ENCODE measurements around the gene ZSCAN29. TPM values are rescaled to one million over a fixed set of nuclear protein-coding genes. Genes with fewer than 3 reads are reported as not detected.

The ZSCAN29 gene
- total and polyA plus RNA-seq, 12 donors = 5.2 to 26.7 (median 17.5) TPM

DNA sequence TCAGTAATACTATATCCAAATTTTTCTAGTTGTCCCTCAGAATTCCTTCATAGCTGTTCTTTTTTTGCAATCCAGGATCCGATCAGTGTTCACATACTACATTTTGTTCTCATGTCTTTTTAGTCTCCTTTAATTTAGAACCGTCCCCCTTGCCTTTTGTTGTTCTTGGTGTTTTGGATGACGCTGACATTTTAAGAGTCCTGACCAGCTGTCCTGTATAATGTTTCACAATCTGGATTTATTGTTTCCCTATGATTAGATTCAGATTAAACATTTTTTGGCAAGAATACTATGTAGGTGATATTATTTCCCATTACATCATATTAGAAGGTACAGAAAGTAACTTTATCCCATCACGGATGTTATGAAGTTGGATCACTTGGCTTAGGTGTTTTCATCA, 11.5 kb upstream of the ZSCAN29 start:
- H3K9me3 ChIP-seq (replicated peaks in 1 of 3) = no peaks in the 10 kb centered on the region
- no peak for DNase-seq
- H3K27ac ChIP-seq = no peak overlapping the region
- H3K27me3 ChIP-seq = no peaks in the 10 kb centered on the region
- H3K4me3 ChIP-seq = no peak overlapping the region
- H3K4me1 ChIP-seq (replicated peaks in 1 of 2) = no peaks in the 10 kb centered on the region
- TF ChIP-seq CTCF (IDR thresholded peaks at IDR 0.05) = no peak
- TF ChIP-seq POLR2A (IDR thresholded peaks at IDR 0.05) = no peak
- intact Hi-C loops (cut with DNase I) = no loop called here
- 93 to 98% (median 95%) methylated on average over 4 of the region's 4 CpGs for WGBS, 4 donors
- peaks cover 0 to 52% of the 10 kb centered on the region in 2 donors for H3K36me3 ChIP-seq (replicated peaks in 1 of 2)

DNA sequence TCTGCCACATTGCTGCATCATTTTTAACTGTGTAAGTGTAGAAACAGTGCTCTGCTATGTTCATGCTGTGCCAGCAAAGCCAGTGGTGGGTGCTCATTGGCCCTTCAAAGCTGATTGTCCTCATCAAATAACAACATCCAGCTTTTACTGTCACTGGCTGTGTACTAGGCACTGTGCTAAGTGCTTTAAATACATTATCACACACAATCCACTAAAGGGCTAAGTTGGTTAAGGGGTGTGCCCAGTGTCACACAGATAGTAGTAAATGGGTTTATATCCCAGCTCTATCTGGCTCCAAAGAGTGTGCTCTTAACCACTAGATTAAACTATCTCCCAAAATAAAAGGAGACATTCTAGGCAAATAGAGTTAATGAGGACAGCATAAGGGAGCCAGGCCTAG, 7.8 kb upstream of the ZSCAN29 start:
- Histone ChIP-seq H3K27me3 (no peaks in the 10 kb centered on the region), H3K36me3 (replicated peaks in 1 of 2) (peaks cover 0 to 18% of the 10 kb centered on the region in 2 donors), H3K9me3 (replicated peaks in 1 of 3) (no peaks in the 10 kb centered on the region), H3K4me3 (no peak overlapping the region), H3K27ac (no peak overlapping the region), H3K4me1 (replicated peaks in 1 of 2) (no peaks in the 10 kb centered on the region)
- TF ChIP-seq POLR2A (IDR thresholded peaks at IDR 0.05) (no peak), CTCF (IDR thresholded peaks at IDR 0.05) (no peak)
- intact Hi-C loops (cut with DNase I) = no loop called here
- no peak for DNase-seq

DNA sequence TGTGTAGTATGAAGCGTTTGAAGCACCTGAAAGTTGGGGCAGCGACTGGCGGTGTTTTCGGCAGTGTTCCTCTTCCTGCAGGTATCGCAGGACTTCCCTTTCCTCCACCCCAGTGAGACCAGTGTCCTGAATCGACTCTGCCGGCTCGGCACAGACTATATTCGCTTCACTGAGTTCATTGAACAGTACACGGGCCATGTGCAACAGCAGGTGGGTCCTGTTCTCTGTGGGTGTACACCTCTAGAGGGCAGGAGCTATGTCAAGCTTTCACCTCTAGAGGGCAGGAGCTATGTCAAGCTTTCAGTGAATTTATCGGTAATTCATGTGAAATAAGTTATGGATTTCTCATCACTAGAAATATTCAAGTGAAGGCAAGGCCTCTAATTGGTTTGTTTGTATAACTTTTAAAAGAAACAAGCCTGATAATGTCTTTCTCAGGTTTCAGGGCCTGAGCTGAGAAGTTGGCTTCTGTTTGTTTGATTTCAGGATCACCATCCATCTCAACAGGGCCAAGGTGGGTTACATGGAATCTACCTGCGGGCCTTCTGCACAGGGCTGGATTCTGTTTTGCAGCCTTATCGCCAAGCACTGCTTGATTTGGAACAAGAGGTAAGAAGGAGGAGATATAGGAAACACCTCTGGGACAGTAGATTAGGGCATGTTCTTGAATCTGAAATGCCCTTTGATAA, 5.3 kb upstream of the ZSCAN29 start:
- WGBS, 4 donors = 83 to 87% (median 86%) methylated on average over 13 of the region's 13 CpGs
- Histone ChIP-seq H3K36me3 (replicated peaks in 1 of 2) (peaks cover 0 to 7% of the 10 kb centered on the region in 2 donors), H3K4me3 (no peak overlapping the region), H3K27ac (no peak overlapping the region), H3K27me3 (no peaks in the 10 kb centered on the region), H3K4me1 (replicated peaks in 1 of 2) (peaks cover 4 to 7% of the 10 kb centered on the region in 2 donors), H3K9me3 (replicated peaks in 1 of 3) (no peaks in the 10 kb centered on the region)
- intact Hi-C loops (cut with DNase I) = no loop called here
- peak in 3 of 7 donors; percentile 7 to 59 (median 9) for DNase-seq
- TF ChIP-seq CTCF (IDR thresholded peaks at IDR 0.05) (peak; percentile 21 to 61 (median 42)), POLR2A (IDR thresholded peaks at IDR 0.05) (no peak)

DNA sequence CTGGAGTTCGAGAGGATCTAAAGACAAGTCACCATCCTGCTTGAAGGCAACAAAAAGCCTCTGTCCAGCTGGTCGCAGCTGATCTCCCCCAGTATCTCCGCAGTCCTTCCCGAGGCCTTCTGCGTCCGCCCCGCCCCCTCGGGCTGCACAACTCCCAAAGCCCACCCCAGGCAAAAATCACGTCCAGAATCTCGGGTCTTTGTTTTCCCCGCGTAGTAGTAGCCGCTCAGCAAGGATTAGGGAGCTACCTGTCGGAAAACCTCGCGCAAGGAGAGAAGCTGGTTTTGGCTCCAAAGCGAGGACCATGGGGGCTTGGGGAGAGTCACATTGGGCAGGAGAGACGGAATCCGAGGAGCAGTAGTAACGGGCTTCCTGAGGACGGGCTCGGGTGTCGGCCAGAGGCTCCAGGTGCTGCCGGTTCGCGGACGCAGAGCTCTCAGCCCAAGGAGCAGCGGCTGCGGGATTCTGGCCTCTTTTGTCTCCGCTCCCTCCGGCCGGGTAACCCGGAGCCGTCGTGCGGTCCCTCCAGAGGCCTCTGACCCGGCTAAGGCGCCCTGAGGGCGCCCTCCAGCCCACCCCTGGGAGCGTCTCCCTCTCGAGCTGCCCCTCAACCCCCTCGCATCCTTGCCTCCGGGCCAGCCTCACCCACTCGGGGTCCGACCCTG, 401 bp downstream of the ZSCAN29 start:
- H3K4me3 ChIP-seq = peak overlapping the region; percentile 26 to 97 (median 70)
- peaks cover 0 to 12% of the 10 kb centered on the region in 2 donors for H3K36me3 ChIP-seq (replicated peaks in 1 of 2)
- TF ChIP-seq POLR2A (IDR thresholded peaks at IDR 0.05) (no peak), CTCF (IDR thresholded peaks at IDR 0.05) (no peak)
- no peaks in the 10 kb centered on the region for H3K9me3 ChIP-seq (replicated peaks in 1 of 3)
- H3K4me1 ChIP-seq (replicated peaks in 1 of 2) = peaks cover 4 to 22% of the 10 kb centered on the region in 2 donors
- H3K27ac ChIP-seq = peak overlapping the region in 3 of 5 donors; percentile 23 to 79 (median 52)
- H3K27me3 ChIP-seq = no peaks in the 10 kb centered on the region
- 3 to 16% (median 9%) methylated on average over 5 to 45 of the region's 45 CpGs for WGBS, 4 donors
- DNase-seq = peak in 5 of 7 donors; percentile 9 to 40 (median 20)
- intact Hi-C loops (cut with DNase I) = no loop called here

Measured in adrenal gland (tissue), 12 donors.